ENCODE results near the gene ALOX5AP.

DNA sequence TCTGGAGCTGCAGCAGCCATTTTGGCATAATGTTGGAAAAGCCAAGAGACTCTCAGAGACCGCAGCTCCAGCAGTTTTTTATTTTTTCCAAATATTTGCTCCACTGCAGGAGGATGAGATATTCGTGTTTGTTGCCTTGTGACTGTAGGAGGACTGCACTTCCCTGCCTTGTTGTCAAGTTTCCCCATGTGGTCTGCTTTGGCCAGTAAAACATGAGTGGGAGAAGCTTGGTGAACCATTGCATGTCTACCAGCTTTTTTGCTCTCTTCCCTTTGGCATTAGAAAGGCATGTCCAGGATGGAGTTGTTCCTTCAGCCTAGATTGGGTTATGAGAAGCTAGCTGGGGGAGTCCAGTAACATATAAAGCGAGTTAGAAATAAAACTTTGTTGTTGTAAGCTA lies 47.7 kb upstream of the ALOX5AP start:
- no peak for TF ChIP-seq POLR2AphosphoS5 (IDR thresholded peaks at IDR 0.05)
- no peak for TF ChIP-seq CTCF (IDR thresholded peaks at IDR 0.05)
